Astrocyte (in vitro differentiated cells and primary cell): ENCODE measurements around the gene TPD52L1. TPM values are rescaled to one million over a fixed set of nuclear protein-coding genes. Genes with fewer than 3 reads are reported as not detected.

ENCODE experiments used
- DNase-seq: peaks from one replicate; pipeline ENCODE4 v3.0.0-alpha.2; 2010; ENCODE audit warnings: low read depth
- FAIRE-seq: peaks from 2 replicates; lab custom pipeline; 2011; peaks lifted over from hg19 to GRCh38; lab: Jason Lieb, UNC
- H2AFZ ChIP-seq: 2 replicates; pipeline ENCODE4 v1.6.0; 2012; ENCODE audit warnings: low read depth, low read length, inconsistent platforms
- H3K27ac ChIP-seq: 2 replicates; pipeline ENCODE4 v1.5.1; 2011; ENCODE audit warnings: low read depth, low read length, inconsistent platforms
- H3K27me3 ChIP-seq: 2 replicates; pipeline ENCODE4 v1.6.0; 2011; ENCODE audit warnings: low read length, inconsistent platforms; ENCODE audit not compliant: insufficient read depth
- H3K36me3 ChIP-seq: 2 replicates; pipeline ENCODE4 v1.5.1; 2011; ENCODE audit warnings: low read length, inconsistent platforms; ENCODE audit not compliant: insufficient read depth
- H3K4me1 ChIP-seq: 2 replicates; pipeline ENCODE4 v1.5.1; 2011; ENCODE audit warnings: low read length, inconsistent platforms; ENCODE audit not compliant: insufficient read depth
- H3K4me2 ChIP-seq: 2 replicates; pipeline ENCODE4 v1.6.0; 2012; ENCODE audit warnings: low read length, inconsistent platforms
- H3K4me3 ChIP-seq: 2 replicates; pipeline ENCODE4 v1.5.1; 2011; ENCODE audit warnings: low read depth, mild to moderate bottlenecking, low read length, inconsistent platforms; ENCODE audit not compliant: insufficient read depth
- H3K79me2 ChIP-seq: 2 replicates; pipeline ENCODE4 v1.6.0; 2012; ENCODE audit warnings: mild to moderate bottlenecking, low read length, inconsistent platforms; ENCODE audit not compliant: insufficient read depth
- H3K9ac ChIP-seq: 2 replicates; pipeline ENCODE4 v1.6.0; 2012; ENCODE audit warnings: mild to moderate bottlenecking, low read length, inconsistent platforms
- H3K9me3 ChIP-seq: 2 replicates; pipeline ENCODE4 v1.5.1; 2012; ENCODE audit warnings: low read depth, mild to moderate bottlenecking, low read length, inconsistent platforms; ENCODE audit not compliant: insufficient read depth
- H4K20me1 ChIP-seq: 2 replicates; pipeline ENCODE4 v1.6.0; 2012; ENCODE audit warnings: low read length, inconsistent platforms; ENCODE audit not compliant: insufficient read depth
- H3K27ac Mint-ChIP-seq: one replicate; pipeline ENCODE4 v1.8.0; 2021; ENCODE audit warnings: mild to moderate bottlenecking, mixed read lengths; ENCODE audit not compliant: unreplicated experiment
- H3K27me3 Mint-ChIP-seq: one replicate; pipeline ENCODE4 v1.8.0; 2021; ENCODE audit warnings: low read depth, mixed read lengths; ENCODE audit not compliant: unreplicated experiment
- H3K36me3 Mint-ChIP-seq: one replicate; pipeline ENCODE4 v1.8.0; 2021; ENCODE audit warnings: low read depth, mixed read lengths; ENCODE audit not compliant: unreplicated experiment
- H3K4me1 Mint-ChIP-seq: one replicate; pipeline ENCODE4 v1.8.0; 2021; ENCODE audit warnings: low read depth, mixed read lengths; ENCODE audit not compliant: unreplicated experiment
- H3K4me3 Mint-ChIP-seq: one replicate; pipeline ENCODE4 v1.8.0; 2021; ENCODE audit warnings: mild to moderate bottlenecking, moderate library complexity, mixed read lengths; ENCODE audit not compliant: unreplicated experiment
- H3K9me3 Mint-ChIP-seq: one replicate; pipeline ENCODE4 v1.8.0; 2021; ENCODE audit warnings: mild to moderate bottlenecking, mixed read lengths; ENCODE audit not compliant: unreplicated experiment
- EZH2 ChIP-seq: IDR thresholded peaks from 2 replicates; pipeline ENCODE4 v1.6.1; 2012; ENCODE audit warnings: mild to moderate bottlenecking, low read length, inconsistent platforms; ENCODE audit not compliant: insufficient read depth
- total RNA-seq: library from RNA; stranded (reverse); gene quantifications from 2 replicates; pipeline ENCODE4 v1.2.1, GENCODE V29; 2021
- TF ChIP-seq, protein P1 (sequence below): IDR thresholded peaks from 2 replicates; pipeline ENCODE4 v1.5.1; 2011; ENCODE audit warnings: low read depth, mild to moderate bottlenecking, inconsistent platforms, low read length, moderate library complexity; ENCODE audit not compliant: insufficient read depth

Gene TPD52L1
- total RNA-seq, 1 donor from 2014 or later, result 32.8 TPM

DNA sequence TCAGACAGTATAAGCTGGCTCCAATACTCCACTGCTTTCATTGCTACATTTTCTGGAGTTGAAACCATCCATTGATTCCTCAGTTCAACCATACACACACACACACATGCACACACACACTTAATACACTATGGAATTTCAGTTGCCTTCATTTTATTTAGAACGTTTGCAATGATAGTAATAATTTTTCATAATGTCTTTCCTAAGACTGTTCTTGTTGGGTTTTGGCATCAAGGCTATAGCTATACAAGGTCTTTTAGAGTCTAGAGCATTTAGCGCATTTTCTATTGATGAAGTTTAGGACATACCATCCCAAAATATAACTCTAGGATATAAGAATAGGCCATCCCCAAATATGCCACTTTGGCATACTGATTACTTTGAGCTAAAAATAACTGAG, 15.5 kb upstream of the TPD52L1 start:
- H4K20me1 ChIP-seq, result no peaks in the 10 kb centered on the region
- Mint-ChIP-seq H3K36me3 (no peaks in the 10 kb centered on the region), H3K9me3 (no peaks in the 10 kb centered on the region), H3K27me3 (no peaks in the 10 kb centered on the region), H3K4me1 (peaks cover 9% of the 10 kb centered on the region), H3K4me3 (no peak overlapping the region), H3K27ac (no peak overlapping the region)
- no peaks in the 10 kb centered on the region for H3K27me3 ChIP-seq
- H3K9ac ChIP-seq, result no peak overlapping the region
- H3K4me1 ChIP-seq, result peaks cover 12% of the 10 kb centered on the region
- TF ChIP-seq, protein P1, sequence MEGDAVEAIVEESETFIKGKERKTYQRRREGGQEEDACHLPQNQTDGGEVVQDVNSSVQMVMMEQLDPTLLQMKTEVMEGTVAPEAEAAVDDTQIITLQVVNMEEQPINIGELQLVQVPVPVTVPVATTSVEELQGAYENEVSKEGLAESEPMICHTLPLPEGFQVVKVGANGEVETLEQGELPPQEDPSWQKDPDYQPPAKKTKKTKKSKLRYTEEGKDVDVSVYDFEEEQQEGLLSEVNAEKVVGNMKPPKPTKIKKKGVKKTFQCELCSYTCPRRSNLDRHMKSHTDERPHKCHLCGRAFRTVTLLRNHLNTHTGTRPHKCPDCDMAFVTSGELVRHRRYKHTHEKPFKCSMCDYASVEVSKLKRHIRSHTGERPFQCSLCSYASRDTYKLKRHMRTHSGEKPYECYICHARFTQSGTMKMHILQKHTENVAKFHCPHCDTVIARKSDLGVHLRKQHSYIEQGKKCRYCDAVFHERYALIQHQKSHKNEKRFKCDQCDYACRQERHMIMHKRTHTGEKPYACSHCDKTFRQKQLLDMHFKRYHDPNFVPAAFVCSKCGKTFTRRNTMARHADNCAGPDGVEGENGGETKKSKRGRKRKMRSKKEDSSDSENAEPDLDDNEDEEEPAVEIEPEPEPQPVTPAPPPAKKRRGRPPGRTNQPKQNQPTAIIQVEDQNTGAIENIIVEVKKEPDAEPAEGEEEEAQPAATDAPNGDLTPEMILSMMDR, result no peak
- TF ChIP-seq EZH2, result no peak
- no peak overlapping the region for H3K4me3 ChIP-seq
- no peaks in the 10 kb centered on the region for H3K79me2 ChIP-seq
- DNase-seq (no peak), FAIRE-seq (no peak)
- H3K36me3 ChIP-seq, result no peaks in the 10 kb centered on the region
- no peak overlapping the region for H2AFZ ChIP-seq
- H3K9me3 ChIP-seq, result no peaks in the 10 kb centered on the region
- no peak overlapping the region for H3K27ac ChIP-seq
- H3K4me2 ChIP-seq, result no peak overlapping the region

DNA sequence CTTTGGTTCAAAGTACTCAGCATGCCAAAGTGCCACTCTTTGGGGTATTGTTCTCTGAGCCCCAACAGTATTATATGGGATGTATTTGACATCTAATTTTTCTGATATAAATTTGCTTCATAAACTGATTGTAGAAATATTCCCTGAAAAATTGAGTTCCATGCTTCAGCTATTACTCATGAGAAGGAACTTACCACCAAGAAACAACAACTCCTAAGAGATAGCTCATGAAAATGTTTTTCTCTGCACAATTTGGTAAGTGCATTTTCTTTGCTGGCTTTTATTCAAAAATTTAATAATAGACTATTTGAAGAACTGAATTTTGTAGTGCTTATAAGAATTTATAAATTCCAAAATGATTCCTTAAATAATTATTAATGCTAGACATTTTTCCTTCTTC, 12.8 kb upstream of the TPD52L1 start:
- DNase-seq, result peak; percentile 58

DNA sequence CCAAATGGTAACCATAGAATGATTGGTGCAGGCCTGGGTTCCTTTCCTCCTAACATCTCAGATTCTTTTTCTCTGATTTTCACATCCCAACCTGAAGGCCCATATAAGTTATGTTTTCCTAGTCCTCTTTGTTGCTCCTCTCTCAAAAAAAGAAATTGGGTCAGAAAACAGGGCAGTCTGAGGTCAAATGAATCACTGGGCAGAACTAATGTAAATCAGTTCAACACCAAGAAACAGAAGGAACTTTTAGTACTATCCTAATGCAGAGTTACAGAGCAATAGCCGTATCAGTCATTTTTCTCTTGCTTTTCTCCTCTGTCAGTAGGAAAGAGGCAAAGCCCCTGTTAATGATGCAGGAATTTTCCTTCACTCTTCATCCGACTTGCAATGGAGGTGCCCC, 11.0 kb upstream of the TPD52L1 start:
- no peak overlapping the region for H3K9ac ChIP-seq
- no peaks in the 10 kb centered on the region for H3K9me3 ChIP-seq
- H3K36me3 ChIP-seq, result no peaks in the 10 kb centered on the region
- Mint-ChIP-seq H3K9me3 (peaks cover 8% of the 10 kb centered on the region), H3K27ac (no peak overlapping the region), H3K4me1 (peaks cover 9% of the 10 kb centered on the region), H3K4me3 (no peak overlapping the region), H3K27me3 (no peaks in the 10 kb centered on the region), H3K36me3 (no peaks in the 10 kb centered on the region)
- H3K4me1 ChIP-seq, result peaks cover 13% of the 10 kb centered on the region
- no peaks in the 10 kb centered on the region for H3K27me3 ChIP-seq
- H3K79me2 ChIP-seq, result no peaks in the 10 kb centered on the region
- peak; percentile 51 for DNase-seq
- H2AFZ ChIP-seq, result no peak overlapping the region
- no peak overlapping the region for H3K4me3 ChIP-seq
- H3K27ac ChIP-seq, result no peak overlapping the region
- H3K4me2 ChIP-seq, result peak overlapping the region; percentile 9
- TF ChIP-seq, protein P1, result no peak
- no peak for TF ChIP-seq EZH2
- H4K20me1 ChIP-seq, result no peaks in the 10 kb centered on the region
- FAIRE-seq, result peak; percentile 17

More for the DNA sequence above, 12.8 kb upstream of the TPD52L1 start:
- no peak overlapping the region for H3K9ac ChIP-seq
- TF ChIP-seq, protein P1, result no peak
- TF ChIP-seq EZH2, result no peak
- H3K36me3 ChIP-seq, result no peaks in the 10 kb centered on the region
- Mint-ChIP-seq H3K9me3 (peaks cover 8% of the 10 kb centered on the region), H3K4me3 (no peak overlapping the region), H3K4me1 (peaks cover 9% of the 10 kb centered on the region), H3K36me3 (no peaks in the 10 kb centered on the region), H3K27ac (peak overlapping the region; percentile 50), H3K27me3 (no peaks in the 10 kb centered on the region)
- no peaks in the 10 kb centered on the region for H3K9me3 ChIP-seq
- no peak overlapping the region for H2AFZ ChIP-seq
- H4K20me1 ChIP-seq, result no peaks in the 10 kb centered on the region
- FAIRE-seq, result no peak
- H3K79me2 ChIP-seq, result no peaks in the 10 kb centered on the region
- H3K4me3 ChIP-seq, result no peak overlapping the region
- peak overlapping the region; percentile 23 for H3K4me2 ChIP-seq
- no peak overlapping the region for H3K27ac ChIP-seq
- H3K27me3 ChIP-seq, result no peaks in the 10 kb centered on the region
- peaks cover 13% of the 10 kb centered on the region for H3K4me1 ChIP-seq
